OCI-LY7 (cell line): ENCODE results near the gene LRRC8D.

Experiments
- EZH2phosphoT487 ChIP-seq: fragments of 200-600 bp; sonication (generic); IDR thresholded peaks from 2 replicates; pipeline ENCODE4 v1.6.1; 2018; ENCODE audit warnings: low read depth, borderline replicate concordance, mild to moderate bottlenecking, mixed run types, antibody characterized with exemption, low read length, moderate library complexity, mixed read lengths
- TF ChIP-seq, protein P1 (sequence below): fragments of 200-600 bp; sonication (generic); conservative IDR thresholded peaks from 2 replicates; pipeline ENCODE4 v1.5.1; 2014; ENCODE audit warnings: mild to moderate bottlenecking, antibody characterized with exemption, low read length, moderate library complexity, mixed read lengths

DNA sequence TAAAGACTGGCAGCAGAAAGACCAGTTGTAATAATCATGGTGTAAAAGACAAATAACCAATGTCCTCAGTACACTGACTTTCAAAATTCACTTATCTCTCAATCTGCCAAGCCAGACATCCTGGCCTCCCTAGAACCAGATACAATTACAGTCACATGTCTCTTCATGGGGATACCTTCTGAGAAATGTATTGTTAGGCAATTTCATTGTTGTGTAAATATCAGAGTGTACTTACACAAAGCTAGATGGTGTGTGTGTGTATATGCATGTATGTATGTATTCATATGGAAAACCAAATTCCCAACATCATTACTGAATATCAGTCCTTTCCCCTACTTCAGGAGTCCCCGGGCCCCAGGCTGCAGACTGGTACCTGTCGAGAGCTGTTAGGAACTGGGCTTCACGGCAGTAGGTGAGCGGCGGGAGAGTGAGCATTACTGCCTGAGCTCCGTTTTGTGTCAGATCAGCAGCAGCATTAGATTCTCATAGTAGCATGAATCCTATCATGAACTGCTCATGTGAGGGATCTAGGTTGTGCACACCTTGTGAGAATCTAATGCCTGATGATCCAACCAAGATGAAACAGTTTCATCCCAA is 108.7 kb downstream of the LRRC8D start:
- TF ChIP-seq, protein P1, sequence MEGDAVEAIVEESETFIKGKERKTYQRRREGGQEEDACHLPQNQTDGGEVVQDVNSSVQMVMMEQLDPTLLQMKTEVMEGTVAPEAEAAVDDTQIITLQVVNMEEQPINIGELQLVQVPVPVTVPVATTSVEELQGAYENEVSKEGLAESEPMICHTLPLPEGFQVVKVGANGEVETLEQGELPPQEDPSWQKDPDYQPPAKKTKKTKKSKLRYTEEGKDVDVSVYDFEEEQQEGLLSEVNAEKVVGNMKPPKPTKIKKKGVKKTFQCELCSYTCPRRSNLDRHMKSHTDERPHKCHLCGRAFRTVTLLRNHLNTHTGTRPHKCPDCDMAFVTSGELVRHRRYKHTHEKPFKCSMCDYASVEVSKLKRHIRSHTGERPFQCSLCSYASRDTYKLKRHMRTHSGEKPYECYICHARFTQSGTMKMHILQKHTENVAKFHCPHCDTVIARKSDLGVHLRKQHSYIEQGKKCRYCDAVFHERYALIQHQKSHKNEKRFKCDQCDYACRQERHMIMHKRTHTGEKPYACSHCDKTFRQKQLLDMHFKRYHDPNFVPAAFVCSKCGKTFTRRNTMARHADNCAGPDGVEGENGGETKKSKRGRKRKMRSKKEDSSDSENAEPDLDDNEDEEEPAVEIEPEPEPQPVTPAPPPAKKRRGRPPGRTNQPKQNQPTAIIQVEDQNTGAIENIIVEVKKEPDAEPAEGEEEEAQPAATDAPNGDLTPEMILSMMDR = no peak
- no peak for TF ChIP-seq EZH2phosphoT487
